Glomerular endothelial cell (primary cell): Measurements from ENCODE around the gene EHD4. TPM values are rescaled to one million over a fixed set of nuclear protein-coding genes. Genes with fewer than 3 reads are reported as not detected.

Source experiments
- DNase-seq: peaks from one replicate; pipeline ENCODE4 v3.0.0-alpha.2; 2011; ENCODE audit warnings: low read depth, low spot score; ENCODE audit errors: extremely low read depth
- total RNA-seq: library from RNA; depleted of rRNA; stranded (reverse); fragments of >200 nt; gene quantifications from 2 replicates; pipeline ENCODE4 v1.2.3, GENCODE V29; 2015

The EHD4 gene
- total RNA-seq, 1 donor from 2014 or later: 236 TPM

- no peak for DNase-seq
Measured at GRCh38 chr15:41866872-41867579, 105.3 kb downstream of the EHD4 start.

GRCh38 chr15:41866263-41866703 is 106.1 kb downstream of the EHD4 start:
- DNase-seq: no peak

- DNase-seq: no peak
Measured at GRCh38 chr15:41865490-41866055, 106.8 kb downstream of the EHD4 start.

- DNase-seq: no peak
Measured at GRCh38 chr15:41862515-41863116, 109.7 kb downstream of the EHD4 start.

GRCh38 chr15:41861736-41862356 is 110.5 kb downstream of the EHD4 start:
- DNase-seq: no peak

- no peak for DNase-seq
Measured at GRCh38 chr15:41860049-41860828, 112.1 kb downstream of the EHD4 start.

GRCh38 chr15:41858756-41859155 is 113.6 kb downstream of the EHD4 start:
- DNase-seq: no peak

- no peak for DNase-seq
Measured at GRCh38 chr15:41857316-41857715, 115.0 kb downstream of the EHD4 start.

- DNase-seq: no peak
Measured at GRCh38 chr15:41856716-41857115, 115.6 kb downstream of the EHD4 start.

GRCh38 chr15:41856262-41856661 is 116.1 kb downstream of the EHD4 start:
- DNase-seq: no peak

- DNase-seq: no peak
Measured at GRCh38 chr15:41855261-41855961, 116.9 kb downstream of the EHD4 start.

GRCh38 chr15:41854443-41854842 is 117.9 kb downstream of the EHD4 start:
- no peak for DNase-seq

- no peak for DNase-seq
Measured at GRCh38 chr15:41853831-41854230, 118.5 kb downstream of the EHD4 start.

GRCh38 chr15:41852736-41853590 is 119.4 kb downstream of the EHD4 start:
- no peak for DNase-seq

GRCh38 chr15:41851755-41852370 is 120.5 kb downstream of the EHD4 start:
- no peak for DNase-seq

GRCh38 chr15:41851167-41851523 is 121.2 kb downstream of the EHD4 start:
- no peak for DNase-seq

- no peak for DNase-seq
Measured at GRCh38 chr15:41850482-41851166, 121.7 kb downstream of the EHD4 start.

GRCh38 chr15:41849861-41850260 is 122.5 kb downstream of the EHD4 start:
- DNase-seq: no peak
